ENCODE results near the gene PAPOLB.

Gene PAPOLB

GRCh38 chr7:4816419-4817080, 45.3 kb downstream of the PAPOLB start:
- TF ChIP-seq GATA2 (IDR thresholded peaks at IDR 0.05; ENCODE audit: low read depth, low read length), result no peak
- TF ChIP-seq GATA3 (IDR thresholded peaks at IDR 0.05; ENCODE audit: low read depth, low read length), result no peak

GRCh38 chr7:4815609-4816418, 46.0 kb downstream of the PAPOLB start:
- no peak for TF ChIP-seq GATA3 (IDR thresholded peaks at IDR 0.05; ENCODE audit: low read depth, low read length)
- no peak for TF ChIP-seq GATA2 (IDR thresholded peaks at IDR 0.05; ENCODE audit: low read depth, low read length)

GRCh38 chr7:4815121-4815520, 46.7 kb downstream of the PAPOLB start:
- TF ChIP-seq GATA3 (IDR thresholded peaks at IDR 0.05; ENCODE audit: low read depth, low read length) (no peak), GATA2 (IDR thresholded peaks at IDR 0.05; ENCODE audit: low read depth, low read length) (no peak)

- no peak for TF ChIP-seq GATA2 (IDR thresholded peaks at IDR 0.05; ENCODE audit: low read depth, low read length)
- TF ChIP-seq GATA3 (IDR thresholded peaks at IDR 0.05; ENCODE audit: low read depth, low read length), result no peak
Observed at GRCh38 chr7:4814433-4814832, 47.4 kb downstream of the PAPOLB start.

- TF ChIP-seq GATA2 (IDR thresholded peaks at IDR 0.05; ENCODE audit: low read depth, low read length) (no peak), GATA3 (IDR thresholded peaks at IDR 0.05; ENCODE audit: low read depth, low read length) (no peak)
Observed at GRCh38 chr7:4809666-4810065, 52.2 kb downstream of the PAPOLB start.

GRCh38 chr7:4809091-4809591, 52.7 kb downstream of the PAPOLB start:
- TF ChIP-seq GATA2 (IDR thresholded peaks at IDR 0.05; ENCODE audit: low read depth, low read length) (no peak), GATA3 (IDR thresholded peaks at IDR 0.05; ENCODE audit: low read depth, low read length) (no peak)

GRCh38 chr7:4808565-4808964, 53.3 kb downstream of the PAPOLB start:
- no peak for TF ChIP-seq GATA3 (IDR thresholded peaks at IDR 0.05; ENCODE audit: low read depth, low read length)
- TF ChIP-seq GATA2 (IDR thresholded peaks at IDR 0.05; ENCODE audit: low read depth, low read length), result no peak

GRCh38 chr7:4808026-4808425, 53.8 kb downstream of the PAPOLB start:
- TF ChIP-seq GATA3 (IDR thresholded peaks at IDR 0.05; ENCODE audit: low read depth, low read length) (no peak), GATA2 (IDR thresholded peaks at IDR 0.05; ENCODE audit: low read depth, low read length) (no peak)

All from SH-SY5Y (cell line).